Fibroblast of villous mesenchyme (primary cell): ENCODE measurements around the gene TEX10. TPM values are rescaled to one million over a fixed set of nuclear protein-coding genes. Genes with fewer than 3 reads are reported as not detected.

Experiments used
- DNase-seq: peaks from one replicate; pipeline ENCODE4 v3.0.0-alpha.2; 2010; ENCODE audit warnings: low read depth
- H3K4me3 ChIP-seq: 2 replicates; pipeline ENCODE4 v1.5.1; 2011; ENCODE audit warnings: low read depth, mild to moderate bottlenecking, low read length
- CTCF ChIP-seq: IDR thresholded peaks from 2 replicates; pipeline ENCODE4 v1.5.1; 2012; ENCODE audit warnings: low read depth, mild to moderate bottlenecking, low read length; ENCODE audit not compliant: insufficient read depth
- total RNA-seq: library from RNA; depleted of rRNA; stranded (reverse); fragments of >200 nt; gene quantifications from 2 replicates; pipeline ENCODE4 v1.2.3, GENCODE V29; 2012

TEX10 gene
- total RNA-seq, 1 donor, result 39.3 TPM

DNA sequence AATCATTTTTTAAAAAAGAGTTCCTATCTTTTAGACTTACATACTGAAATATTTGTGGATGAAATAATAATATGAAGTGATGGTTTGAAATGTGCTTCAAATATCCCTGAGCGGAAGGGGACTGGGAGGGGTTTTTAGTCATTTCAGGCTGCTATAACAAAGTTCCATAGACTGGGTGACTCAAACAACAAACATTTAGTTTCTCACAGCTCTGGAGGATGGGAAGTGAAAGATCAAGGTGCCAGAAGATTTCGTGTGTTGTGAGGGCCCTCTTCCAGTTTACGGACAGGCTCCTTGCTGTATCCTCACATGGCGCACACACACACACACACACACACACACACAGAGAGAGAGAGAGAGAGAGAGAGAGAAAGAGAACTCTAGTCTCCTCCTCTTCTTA lies 27.1 kb upstream of the TEX10 start:
- no peak overlapping the region for H3K4me3 ChIP-seq
- DNase-seq, result peak; percentile 57
- no peak for TF ChIP-seq CTCF

- peak; percentile 17 for DNase-seq
- H3K4me3 ChIP-seq, result no peak overlapping the region
- no peak for TF ChIP-seq CTCF
Measured at GRCh38 chr9:100377015-100377414, 24.3 kb upstream of the TEX10 start.

GRCh38 chr9:100375658-100376057 lies 22.9 kb upstream of the TEX10 start:
- H3K4me3 ChIP-seq, result no peak overlapping the region
- TF ChIP-seq CTCF, result no peak
- DNase-seq, result no peak

DNA sequence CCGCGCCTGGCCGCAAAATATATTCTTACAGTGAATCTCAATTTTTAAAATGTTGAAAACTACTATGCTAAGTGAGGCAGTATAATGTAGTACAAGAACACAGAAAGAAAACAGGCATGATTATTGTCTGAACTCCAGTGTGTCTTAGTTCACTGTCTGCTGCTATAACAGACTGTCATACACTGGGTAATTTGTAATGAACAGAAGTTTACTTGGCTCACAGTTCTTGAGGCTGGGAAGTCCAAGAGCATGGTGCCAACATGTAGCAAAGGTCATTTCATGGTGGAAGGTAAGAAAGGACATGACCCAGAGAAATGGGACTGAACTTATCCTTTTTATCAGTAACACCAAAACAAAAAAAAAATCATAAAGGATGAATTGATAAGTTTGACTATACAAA lies 19.9 kb upstream of the TEX10 start:
- no peak for TF ChIP-seq CTCF
- H3K4me3 ChIP-seq, result no peak overlapping the region
- no peak for DNase-seq

DNA sequence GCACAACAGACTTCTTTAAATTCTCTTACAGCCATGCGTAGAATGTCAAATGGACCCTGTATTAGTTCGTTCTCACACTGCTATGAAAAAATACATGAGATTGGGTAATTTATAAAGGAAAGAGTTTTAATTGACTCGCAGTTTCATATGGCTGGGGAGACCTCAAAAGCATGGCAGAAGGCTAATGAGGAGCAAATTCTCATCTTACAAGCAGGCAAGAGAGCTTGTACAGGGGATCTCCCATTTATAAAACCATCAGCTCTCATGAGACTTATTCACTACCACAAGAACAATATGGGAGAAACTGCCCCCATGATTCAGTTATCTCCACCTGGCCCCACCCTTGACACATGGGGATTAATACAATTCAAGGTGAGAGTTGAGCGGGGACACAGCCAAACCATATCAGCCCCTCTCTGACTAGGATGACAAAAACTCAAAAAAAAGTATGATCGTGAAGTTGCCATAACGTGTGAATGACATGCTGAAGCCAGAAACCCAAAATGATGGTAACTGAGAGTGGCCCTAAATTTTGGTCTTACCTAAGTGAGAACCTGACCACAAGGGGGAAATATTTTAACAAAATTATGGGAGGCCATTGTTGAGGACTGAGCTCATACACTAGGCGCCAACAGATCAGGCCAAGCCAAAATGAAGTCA lies 17.5 kb upstream of the TEX10 start:
- no peak for TF ChIP-seq CTCF
- H3K4me3 ChIP-seq, result no peak overlapping the region
- no peak for DNase-seq

GRCh38 chr9:100368672-100369071 lies 15.9 kb upstream of the TEX10 start:
- no peak overlapping the region for H3K4me3 ChIP-seq
- DNase-seq, result no peak
- TF ChIP-seq CTCF, result no peak

DNA sequence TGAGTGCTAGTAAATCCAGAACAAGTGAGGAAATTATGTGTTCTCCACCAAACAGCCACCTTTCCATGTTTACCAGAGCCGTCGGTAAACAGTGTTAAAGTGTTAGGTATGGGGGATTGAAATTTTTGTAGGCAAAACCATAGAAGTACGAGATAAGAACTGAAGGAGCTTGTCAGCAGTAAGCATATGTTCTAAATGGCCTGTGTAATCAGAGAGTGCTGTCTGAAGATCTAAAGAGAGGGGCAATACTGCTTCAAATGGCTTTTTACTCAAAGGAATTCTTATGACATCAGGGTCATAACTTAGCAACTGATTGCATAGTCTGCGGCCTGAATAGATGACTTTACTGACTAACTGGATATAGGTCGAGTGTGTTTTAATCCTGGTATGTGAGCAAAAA lies 13.4 kb upstream of the TEX10 start:
- H3K4me3 ChIP-seq, result no peak overlapping the region
- DNase-seq, result no peak
- no peak for TF ChIP-seq CTCF
